ENCODE measurements around the gene BAZ2B. TPM values are rescaled to one million over a fixed set of nuclear protein-coding genes. Genes with fewer than 3 reads are reported as not detected.

The BAZ2B gene
- total RNA-seq, 2 experiments from 2014 or later = 17.9 to 18.5 TPM

DNA sequence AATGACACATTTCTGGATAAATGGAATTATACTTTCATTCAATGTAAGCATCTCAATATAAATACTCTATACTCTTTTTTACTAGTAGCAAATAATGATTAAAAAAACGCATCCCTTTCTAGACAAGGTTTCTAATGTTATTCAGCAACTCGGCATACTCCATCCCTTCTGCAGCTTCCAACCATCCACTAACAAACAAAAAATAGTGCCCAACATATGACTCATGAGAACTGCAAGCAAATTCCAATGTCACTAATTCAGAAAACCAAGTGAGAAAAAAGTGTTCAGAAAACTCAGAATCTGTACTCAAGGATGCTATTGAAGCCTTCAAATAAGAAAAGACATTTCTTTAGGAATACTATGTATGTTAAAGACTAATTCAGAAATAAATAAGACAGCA lies 140.0 kb downstream of the BAZ2B start:
- intact Hi-C loops (cut with DNase I, micrococcal nuclease) = no loop called here
- H3K27ac ChIP-seq (ENCODE audit: low read depth in 1 of 2, low read length in 2 of 2) = no peak overlapping the region
- no peak for TF ChIP-seq CTCF (IDR thresholded peaks at IDR 0.05)
- Mint-ChIP-seq H3K4me3 (no peak overlapping the region), H3K27ac (no peak overlapping the region), H3K9me3 (peaks cover 8% of the 10 kb centered on the region), H3K27me3 (no peaks in the 10 kb centered on the region), H3K36me3 (ENCODE audit: low read depth) (peaks cover 41% of the 10 kb centered on the region), H3K4me1 (ENCODE audit: low read depth) (no peaks in the 10 kb centered on the region)
- H3K36me3 ChIP-seq (ENCODE audit: insufficient read depth, low read length) = peaks cover 31% of the 10 kb centered on the region
- ChIA-PET POLR2A (no interaction called here), CTCF (no interaction called here)
- no peak for ATAC-seq (ENCODE audit: poor library complexity)
- DNase-seq = no peak
- H3K4me1 ChIP-seq (ENCODE audit: insufficient read depth, low read length) = no peaks in the 10 kb centered on the region
- no peak overlapping the region for H3K4me3 ChIP-seq (ENCODE audit: low read length)
- H3K27me3 ChIP-seq (ENCODE audit: control insufficient read depth in 1 of 2, insufficient read depth in 2 of 2, low read length in 2 of 2) = no peaks in the 10 kb centered on the region
- H3K9me3 ChIP-seq (ENCODE audit: control insufficient read depth in 1 of 2, insufficient read depth in 1 of 2, low read length in 2 of 2) = no peaks in the 10 kb centered on the region

DNA sequence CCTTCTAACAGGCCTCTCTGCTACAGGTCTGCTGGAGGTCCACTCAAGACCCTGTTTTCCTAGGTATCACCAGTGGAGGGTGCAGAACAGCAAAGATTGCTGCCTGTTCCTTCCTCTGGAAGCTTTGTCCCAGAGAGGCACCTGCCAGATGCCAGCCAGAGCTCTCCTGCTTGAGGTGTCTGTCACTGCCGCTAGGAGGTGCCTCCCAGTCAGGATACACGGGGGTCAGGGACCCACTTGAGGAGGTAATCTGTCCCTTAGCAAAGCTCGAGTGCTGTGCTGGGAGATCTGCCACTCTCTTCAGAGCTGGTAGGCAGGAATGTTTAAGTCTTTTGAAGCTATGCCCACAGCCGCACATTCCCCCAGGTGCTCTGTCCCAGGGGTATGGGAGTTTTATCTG lies 140.6 kb downstream of the BAZ2B start:
- Mint-ChIP-seq H3K27ac (no peak overlapping the region), H3K9me3 (peaks cover 8% of the 10 kb centered on the region), H3K4me3 (no peak overlapping the region), H3K4me1 (ENCODE audit: low read depth) (no peaks in the 10 kb centered on the region), H3K36me3 (ENCODE audit: low read depth) (peaks cover 41% of the 10 kb centered on the region), H3K27me3 (no peaks in the 10 kb centered on the region)
- POLR2A ChIA-PET = no interaction called here
- CTCF ChIA-PET = no interaction called here
- Histone ChIP-seq H3K4me1 (ENCODE audit: insufficient read depth, low read length) (no peaks in the 10 kb centered on the region), H3K27ac (ENCODE audit: low read depth in 1 of 2, low read length in 2 of 2) (no peak overlapping the region), H3K9me3 (ENCODE audit: control insufficient read depth in 1 of 2, insufficient read depth in 1 of 2, low read length in 2 of 2) (no peaks in the 10 kb centered on the region), H3K4me3 (ENCODE audit: low read length) (no peak overlapping the region), H3K27me3 (ENCODE audit: control insufficient read depth in 1 of 2, insufficient read depth in 2 of 2, low read length in 2 of 2) (no peaks in the 10 kb centered on the region), H3K36me3 (ENCODE audit: insufficient read depth, low read length) (peaks cover 31% of the 10 kb centered on the region)
- intact Hi-C loops (cut with DNase I, micrococcal nuclease) = no loop called here
- DNase-seq (no peak), ATAC-seq (ENCODE audit: poor library complexity) (no peak)
- no peak for TF ChIP-seq CTCF (IDR thresholded peaks at IDR 0.05)

- Histone ChIP-seq H3K27ac (ENCODE audit: low read depth in 1 of 2, low read length in 2 of 2) (no peak overlapping the region), H3K36me3 (ENCODE audit: insufficient read depth, low read length) (peaks cover 10% of the 10 kb centered on the region), H3K4me3 (ENCODE audit: low read length) (no peak overlapping the region), H3K27me3 (ENCODE audit: control insufficient read depth in 1 of 2, insufficient read depth in 2 of 2, low read length in 2 of 2) (no peaks in the 10 kb centered on the region), H3K9me3 (ENCODE audit: control insufficient read depth in 1 of 2, insufficient read depth in 1 of 2, low read length in 2 of 2) (peaks cover 0 to 9% of the 10 kb centered on the region in 2 experiments), H3K4me1 (ENCODE audit: insufficient read depth, low read length) (no peaks in the 10 kb centered on the region)
- H3K4me3 Mint-ChIP-seq = no peak overlapping the region
- H3K36me3 Mint-ChIP-seq (ENCODE audit: low read depth) = peaks cover 45% of the 10 kb centered on the region
- no peak overlapping the region for H3K27ac Mint-ChIP-seq
- CTCF ChIA-PET = interaction anchor here (1.2 kb wide), 1 partner anchor 12 kb away, joined by 3 read pairs; no protein-coding TSS in a partner anchor
- no peak for TF ChIP-seq CTCF (IDR thresholded peaks at IDR 0.05)
- ATAC-seq (ENCODE audit: poor library complexity) = no peak
- peaks cover 6% of the 10 kb centered on the region for H3K9me3 Mint-ChIP-seq
- DNase-seq = no peak
- H3K4me1 Mint-ChIP-seq (ENCODE audit: low read depth) = no peaks in the 10 kb centered on the region
- H3K27me3 Mint-ChIP-seq = no peaks in the 10 kb centered on the region
- intact Hi-C loops (cut with DNase I, micrococcal nuclease) = no loop called here
- POLR2A ChIA-PET = no interaction called here
Measured at GRCh38 chr2:159471340-159471739, 145.0 kb downstream of the BAZ2B start.
